Right lobe of liver (tissue), 4 donors: ENCODE measurements around the gene MACROD2.

ENCODE experiments used
- CTCF ChIP-seq, 4 donors: fragments of 200-600 bp in 3 of 4; fragments of 450-650 bp in 1 of 4; IDR thresholded peaks; one replicate each; pipeline versions ENCODE4 v1.5.1 to v1.8.0; 2016 to 2022; ENCODE audit warnings: antibody characterized with exemption in 4 of 4, mild to moderate bottlenecking in 2 of 4
- POLR2A ChIP-seq: fragments of 450-650 bp; IDR thresholded peaks from one replicate; pipeline ENCODE4 v1.6.1; 2017; ENCODE audit warnings: antibody characterized with exemption, mild to moderate bottlenecking
- donor health status: DM: no; HTN: no; CAD: no.
- donor health status: DM: no; HTN: no; CAD: no.
- donor health status: DM: no; HTN: yes; CAD: no.

GRCh38 chr20:15561070-15561569 lies 1565.8 kb downstream of the MACROD2 start:
- TF ChIP-seq CTCF (IDR thresholded peaks at IDR 0.05) (no peak), POLR2A (no peak)
